Measurements from ENCODE around the gene CHST2. TPM values are rescaled to one million over a fixed set of nuclear protein-coding genes. Genes with fewer than 3 reads are reported as not detected.
"Not testable (repeated sequence)": the region's sequence is repeated elsewhere in the genome, so short reads cannot be mapped to it uniquely, and the experiment has no call there.

The CHST2 gene
- 10 to 100 TPM in 2 of 4 donors, 1 to 10 TPM in 2; 3.3 to 10.8 (median 10.2) TPM for total RNA-seq

DNA sequence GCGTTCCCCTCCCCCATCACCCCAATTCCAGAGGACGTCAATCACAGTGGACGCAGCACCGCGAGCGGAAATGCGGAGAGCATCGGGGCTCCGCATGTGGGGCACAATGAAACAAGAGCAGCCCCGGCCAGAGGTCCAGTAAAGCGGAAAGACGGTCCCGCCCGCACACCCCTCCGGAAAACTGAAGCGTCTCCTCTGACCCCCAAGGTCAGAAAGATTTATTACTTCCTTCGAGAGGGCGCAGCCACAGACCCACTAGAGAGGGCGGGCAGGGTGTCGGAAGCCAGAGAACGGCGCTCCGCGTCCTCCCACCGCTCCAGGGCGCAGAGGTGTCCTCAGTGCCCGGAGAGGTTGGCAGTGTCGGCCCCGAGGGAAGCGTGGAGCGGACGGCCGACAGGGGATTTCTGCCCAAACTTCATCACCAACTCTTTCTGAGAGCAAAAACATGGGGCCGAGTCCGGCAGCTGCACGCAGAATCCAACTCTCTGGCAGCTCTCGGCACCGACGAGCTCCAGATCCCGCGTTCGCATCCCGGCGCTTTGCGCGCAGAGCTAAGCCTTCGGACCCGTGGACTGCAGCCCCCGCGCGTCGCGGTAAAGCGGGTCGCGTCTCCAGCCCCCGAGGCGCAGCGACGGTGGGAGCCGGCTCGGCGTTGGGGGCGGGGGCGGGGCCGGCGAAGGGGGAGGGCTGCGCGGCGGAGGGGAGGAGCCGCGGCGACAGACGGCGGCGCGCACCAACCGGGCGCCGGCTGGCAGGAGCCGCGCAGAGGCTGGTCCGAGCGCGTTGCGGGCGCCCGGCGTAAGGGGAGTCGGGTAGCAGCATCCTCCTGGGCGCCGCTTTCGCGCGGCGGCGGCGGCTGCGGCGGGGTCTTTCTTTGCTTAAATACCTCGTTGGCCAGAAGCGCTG, at the start of gene CHST2:
Gene CHST2 (plus strand): TSS at position 763 of the 906 bp plus-strand sequence. CDS start 1,046 bp downstream, outside the sequence.
- no peak for TF ChIP-seq CTCF (IDR thresholded peaks at IDR 0.05)
- no peak for TF ChIP-seq EP300 (IDR thresholded peaks at IDR 0.05)
- peak; percentile 35 to 59 for TF ChIP-seq POLR2AphosphoS5 (IDR thresholded peaks at IDR 0.05)
- Histone ChIP-seq H3K36me3 (peaks cover 0 to 7% (median 3%) of the 10 kb centered on the region in 4 donors), H3K27ac (replicated peaks in 1 of 4) (peak within 1 kb of the TSS; percentile 66 to 81 (median 74)), H3K27me3 (peaks cover 0 to 27% (median 3%) of the 10 kb centered on the region in 4 donors), H3K4me3 (peak within 1 kb of the TSS; percentile 67 to 85 (median 70)), H3K4me1 (peaks cover 10 to 31% (median 25%) of the 10 kb centered on the region in 4 donors), H3K9me3 (no peaks in the 10 kb centered on the region)
- intact Hi-C loops (cut with DNase I), result no loop called here
- peak; percentile 91 for DNase-seq (ENCODE audit: extremely low spot score)
- WGBS, result under 1% methylated on average over 57 of the region's 102 CpGs

- H3K9me3 ChIP-seq, result no peaks in the 10 kb centered on the region
- H3K4me3 ChIP-seq, result no peak overlapping the region
- H3K27me3 ChIP-seq, result no peaks in the 10 kb centered on the region
- DNase-seq (ENCODE audit: extremely low spot score), result no peak
- H3K4me1 ChIP-seq, result peaks cover 0 to 15% (median 14%) of the 10 kb centered on the region in 4 donors
- intact Hi-C loops (cut with DNase I), result no loop called here
- no peak for TF ChIP-seq EP300 (IDR thresholded peaks at IDR 0.05)
- TF ChIP-seq POLR2A (IDR thresholded peaks at IDR 0.05; ENCODE audit: low read depth), result no peak
- TF ChIP-seq CTCF (IDR thresholded peaks at IDR 0.05), result no peak
- no peak for TF ChIP-seq POLR2AphosphoS5 (IDR thresholded peaks at IDR 0.05)
- H3K36me3 ChIP-seq, result no peaks in the 10 kb centered on the region
- H3K27ac ChIP-seq (replicated peaks in 1 of 4), result no peak overlapping the region
- WGBS, result 80% methylated on average over 3 of the region's 3 CpGs
Measured at GRCh38 chr3:143070977-143071551, 48.5 kb upstream of the CHST2 start.

DNA sequence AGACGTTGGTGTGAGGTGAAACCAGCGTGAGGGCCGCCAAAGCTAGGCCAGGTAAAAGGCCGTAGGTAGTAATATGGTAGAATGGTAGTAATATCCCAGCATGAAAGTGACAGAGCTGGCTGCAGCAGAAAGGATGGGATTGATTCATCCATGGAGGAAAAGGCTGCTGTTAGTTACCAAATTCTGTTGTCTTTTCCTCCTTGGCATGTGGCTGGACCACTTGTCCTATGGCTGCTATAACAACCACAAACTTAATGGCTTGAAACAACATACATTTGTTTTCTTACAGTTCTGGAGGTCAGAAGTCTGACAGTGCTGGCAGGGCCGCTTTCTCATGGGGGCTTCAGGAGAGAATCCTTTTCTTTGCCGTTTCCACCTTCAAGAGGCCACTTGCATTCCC, 47.8 kb upstream of the CHST2 start:
- intact Hi-C loops (cut with DNase I), result no loop called here
- Histone ChIP-seq H3K27me3 (no peaks in the 10 kb centered on the region), H3K4me3 (no peak overlapping the region), H3K4me1 (peaks cover 0 to 8% (median 7%) of the 10 kb centered on the region in 4 donors), H3K36me3 (no peaks in the 10 kb centered on the region), H3K9me3 (no peaks in the 10 kb centered on the region), H3K27ac (replicated peaks in 1 of 4) (no peak overlapping the region)
- TF ChIP-seq CTCF (IDR thresholded peaks at IDR 0.05), result no peak
- TF ChIP-seq EP300 (IDR thresholded peaks at IDR 0.05), result no peak
- no peak for TF ChIP-seq POLR2AphosphoS5 (IDR thresholded peaks at IDR 0.05)
- no peak for TF ChIP-seq POLR2A (IDR thresholded peaks at IDR 0.05; ENCODE audit: low read depth)
- DNase-seq (ENCODE audit: extremely low spot score), result no peak
- WGBS, result 94% methylated on average over 6 of the region's 6 CpGs

- H3K27me3 ChIP-seq; H3K9me3 ChIP-seq; H3K4me1 ChIP-seq; H3K4me3 ChIP-seq; intact Hi-C loops (cut with DNase I); DNase-seq (ENCODE audit: extremely low spot score); H3K27ac ChIP-seq (replicated peaks in 1 of 4); H3K36me3 ChIP-seq: not testable (repeated sequence)
- 94% methylated on average over 12 of the region's 12 CpGs for WGBS
Measured at GRCh38 chr3:143072298-143073020, 47.1 kb upstream of the CHST2 start.

GRCh38 chr3:143073541-143073940, 46.0 kb upstream of the CHST2 start:
- H3K4me3 ChIP-seq; H3K4me1 ChIP-seq; H3K9me3 ChIP-seq; DNase-seq (ENCODE audit: extremely low spot score); H3K27ac ChIP-seq (replicated peaks in 1 of 4); intact Hi-C loops (cut with DNase I); H3K27me3 ChIP-seq; H3K36me3 ChIP-seq: not testable (repeated sequence)
- WGBS, result 94% methylated on average over 15 of the region's 15 CpGs

- intact Hi-C loops (cut with DNase I); H3K27me3 ChIP-seq; DNase-seq (ENCODE audit: extremely low spot score); H3K4me1 ChIP-seq; H3K9me3 ChIP-seq; H3K27ac ChIP-seq (replicated peaks in 1 of 4); H3K4me3 ChIP-seq; H3K36me3 ChIP-seq: not testable (repeated sequence)
- WGBS, result 93% methylated on average over 5 of the region's 5 CpGs
Measured at GRCh38 chr3:143073983-143074382, 45.6 kb upstream of the CHST2 start.

Data from esophagus muscularis mucosa (tissue), 4 donors.